HFFc6 (cell line): Measurements from ENCODE around the gene TBC1D30. TPM values are rescaled to one million over a fixed set of nuclear protein-coding genes. Genes with fewer than 3 reads are reported as not detected.

Experiments
- DNase-seq: peaks from one replicate; pipeline ENCODE4 v3.0.0-alpha.2; 2018
- H3K27ac Mint-ChIP-seq: 2 replicates; pipeline ENCODE4 v1.8.0; 2020; ENCODE audit warnings: mild to moderate bottlenecking, mixed read lengths
- H3K27me3 Mint-ChIP-seq: 2 replicates; pipeline ENCODE4 v1.8.0; 2021; ENCODE audit warnings: mild to moderate bottlenecking, moderate library complexity, mixed read lengths; ENCODE audit not compliant: insufficient read depth
- H3K36me3 Mint-ChIP-seq: 2 replicates; pipeline ENCODE4 v1.8.0; 2021; ENCODE audit warnings: low read depth, mixed read lengths
- H3K4me1 Mint-ChIP-seq: 2 replicates; pipeline ENCODE4 v1.8.0; 2020; ENCODE audit warnings: low read depth, mixed read lengths
- H3K4me3 Mint-ChIP-seq: 2 replicates; pipeline ENCODE4 v1.8.0; 2020; ENCODE audit warnings: mild to moderate bottlenecking, moderate library complexity, mixed read lengths
- H3K9me3 Mint-ChIP-seq: 2 replicates; pipeline ENCODE4 v1.8.0; 2020; ENCODE audit warnings: mild to moderate bottlenecking, mixed read lengths
- CTCF ChIP-seq: fragments of 200-600 bp; sonication (generic); IDR thresholded peaks from 2 replicates; pipeline ENCODE4 v1.5.0; 2021; ENCODE audit warnings: antibody characterized with exemption, mild to moderate bottlenecking
- total RNA-seq, 6 experiments: library from RNA; stranded (reverse); fragmentation: NEBNext Ultra II Directional; extraction: Animal tissue kit (Norgen Biotek cat#: 25700); gene quantifications; 2 replicates in 1 of 6; 3 replicates in 5 of 6; pipeline ENCODE4 v1.2.3, GENCODE V29; 2021

The TBC1D30 gene
- total RNA-seq, 6 experiments from 2014 or later: 0.05 to 0.54 (median 0.23) TPM; not detected in 1

- Mint-ChIP-seq H3K27ac (no peak overlapping the region), H3K4me3 (no peak overlapping the region), H3K4me1 (no peaks in the 10 kb centered on the region), H3K9me3 (no peaks in the 10 kb centered on the region), H3K36me3 (no peaks in the 10 kb centered on the region), H3K27me3 (peaks cover 12% of the 10 kb centered on the region)
- TF ChIP-seq CTCF: no peak
- no peak for DNase-seq
Observed at GRCh38 chr12:64792128-64792527, 32.3 kb upstream of the TBC1D30 start.

GRCh38 chr12:64793610-64794009 lies 30.8 kb upstream of the TBC1D30 start:
- H3K36me3 Mint-ChIP-seq: no peaks in the 10 kb centered on the region
- no peaks in the 10 kb centered on the region for H3K4me1 Mint-ChIP-seq
- no peak for TF ChIP-seq CTCF
- no peak overlapping the region for H3K4me3 Mint-ChIP-seq
- H3K27me3 Mint-ChIP-seq: peaks cover 18% of the 10 kb centered on the region
- H3K9me3 Mint-ChIP-seq: no peaks in the 10 kb centered on the region
- no peak overlapping the region for H3K27ac Mint-ChIP-seq
- no peak for DNase-seq

- DNase-seq: no peak
- H3K27ac Mint-ChIP-seq: no peak overlapping the region
- H3K9me3 Mint-ChIP-seq: no peaks in the 10 kb centered on the region
- H3K36me3 Mint-ChIP-seq: no peaks in the 10 kb centered on the region
- H3K4me1 Mint-ChIP-seq: no peaks in the 10 kb centered on the region
- no peak for TF ChIP-seq CTCF
- H3K4me3 Mint-ChIP-seq: no peak overlapping the region
- H3K27me3 Mint-ChIP-seq: peaks cover 17% of the 10 kb centered on the region
Observed at GRCh38 chr12:64794305-64794704, 30.1 kb upstream of the TBC1D30 start.

GRCh38 chr12:64796205-64796845 lies 28.1 kb upstream of the TBC1D30 start:
- peaks cover 33% of the 10 kb centered on the region for H3K27me3 Mint-ChIP-seq
- no peak overlapping the region for H3K4me3 Mint-ChIP-seq

GRCh38 chr12:64797156-64797555 lies 27.3 kb upstream of the TBC1D30 start:
- Mint-ChIP-seq H3K4me1 (no peaks in the 10 kb centered on the region), H3K27ac (no peak overlapping the region), H3K27me3 (peaks cover 33% of the 10 kb centered on the region), H3K4me3 (no peak overlapping the region), H3K9me3 (no peaks in the 10 kb centered on the region), H3K36me3 (no peaks in the 10 kb centered on the region)
- DNase-seq: no peak
- no peak for TF ChIP-seq CTCF

More at GRCh38 chr12:64796205-64796845, 28.1 kb upstream of the TBC1D30 start:
- TF ChIP-seq CTCF: peak; percentile 93
- Mint-ChIP-seq H3K4me1 (no peaks in the 10 kb centered on the region), H3K9me3 (no peaks in the 10 kb centered on the region), H3K27ac (no peak overlapping the region), H3K36me3 (no peaks in the 10 kb centered on the region)
- DNase-seq: peak; percentile 90
